ENCODE data around the gene SH3BP4. TPM values are rescaled to one million over a fixed set of nuclear protein-coding genes. Genes with fewer than 3 reads are reported as not detected.

Gene SH3BP4
- polyA plus RNA-seq, 3 donors = 37.3 to 39.0 (median 37.7) TPM

- DNase-seq = no peak
Measured at GRCh38 chr2:234960175-234961088, 8.6 kb downstream of the SH3BP4 start.

- DNase-seq = no peak
Measured at GRCh38 chr2:234961784-234962183, 10.0 kb downstream of the SH3BP4 start.

- DNase-seq = no peak
Measured at GRCh38 chr2:234963773-234964615, 12.2 kb downstream of the SH3BP4 start.

GRCh38 chr2:234964631-234965461 lies 13.0 kb downstream of the SH3BP4 start:
- no peak for DNase-seq

- DNase-seq = no peak
Measured at GRCh38 chr2:234966340-234966739, 14.5 kb downstream of the SH3BP4 start.

- no peak for DNase-seq
Measured at GRCh38 chr2:234967201-234967869, 15.5 kb downstream of the SH3BP4 start.

- no peak for DNase-seq
Measured at GRCh38 chr2:234967870-234968208, 16.0 kb downstream of the SH3BP4 start.

GRCh38 chr2:234968631-234969305 lies 17.0 kb downstream of the SH3BP4 start:
- DNase-seq = no peak

GRCh38 chr2:234969306-234970098 lies 17.7 kb downstream of the SH3BP4 start:
- no peak for DNase-seq

- DNase-seq = no peak
Measured at GRCh38 chr2:234970099-234970440, 18.3 kb downstream of the SH3BP4 start.

GRCh38 chr2:234970477-234970882 lies 18.7 kb downstream of the SH3BP4 start:
- DNase-seq = no peak

GRCh38 chr2:234971496-234971895 lies 19.7 kb downstream of the SH3BP4 start:
- DNase-seq = no peak

GRCh38 chr2:234973008-234973407 lies 21.2 kb downstream of the SH3BP4 start:
- DNase-seq = no peak

- DNase-seq = no peak
Measured at GRCh38 chr2:234974501-234975385, 22.9 kb downstream of the SH3BP4 start.

GRCh38 chr2:234975611-234976010 lies 23.8 kb downstream of the SH3BP4 start:
- no peak for DNase-seq

GRCh38 chr2:234976479-234977227 lies 24.8 kb downstream of the SH3BP4 start:
- no peak for DNase-seq

- no peak for DNase-seq
Measured at GRCh38 chr2:234977228-234977679, 25.4 kb downstream of the SH3BP4 start.
